ENCODE data around the gene PDE8A. TPM values are rescaled to one million over a fixed set of nuclear protein-coding genes. Genes with fewer than 3 reads are reported as not detected.

PDE8A gene
- total RNA-seq, 1 experiment from 2014 or later: 27.4 TPM

Other genes with a start within 250 kb of the PDE8A start
- 27.0 and 27.5 TPM in 2 replicates for gene ZNF592, start 233.3 kb upstream of the PDE8A start, total RNA-seq (2022)
- gene ALPK3, start 164.5 kb upstream of the PDE8A start, total RNA-seq (2022): 0.07 and 0.10 TPM in 2 replicates
- gene SLC28A1, start 97.2 kb upstream of the PDE8A start, total RNA-seq (2022): not detected in 2 replicates